Measurements from ENCODE around the gene YWHAQ.

The YWHAQ gene

GRCh38 chr2:9549420-9549819 lies 81.4 kb downstream of the YWHAQ start:
- DNase-seq = no peak

DNA sequence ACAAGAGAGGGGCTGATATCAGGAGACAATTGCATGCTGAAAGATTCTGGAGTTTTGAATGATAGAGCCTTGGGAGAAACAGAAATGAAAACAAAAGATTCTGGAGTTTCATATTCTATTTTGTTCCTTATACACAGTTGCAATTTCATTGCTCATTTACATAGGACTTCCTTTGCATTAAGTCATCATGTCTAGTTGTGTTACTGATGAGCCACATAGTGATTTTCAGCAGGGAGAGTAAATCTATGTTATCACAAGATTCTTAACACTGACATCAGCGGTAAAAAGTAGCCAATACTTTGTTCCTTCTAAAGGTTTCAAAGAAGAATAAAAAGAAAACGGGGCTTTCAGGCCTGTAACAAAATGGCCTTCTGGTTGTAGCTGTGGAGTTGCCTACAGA lies 82.3 kb downstream of the YWHAQ start:
- no peak for DNase-seq

GRCh38 chr2:9547262-9547991 lies 83.4 kb downstream of the YWHAQ start:
- no peak for DNase-seq

- DNase-seq = no peak
These were observed 85.3 kb downstream of the YWHAQ start for GRCh38 chr2:9545502-9545901.

GRCh38 chr2:9543557-9543956 lies 87.2 kb downstream of the YWHAQ start:
- no peak for DNase-seq

DNA sequence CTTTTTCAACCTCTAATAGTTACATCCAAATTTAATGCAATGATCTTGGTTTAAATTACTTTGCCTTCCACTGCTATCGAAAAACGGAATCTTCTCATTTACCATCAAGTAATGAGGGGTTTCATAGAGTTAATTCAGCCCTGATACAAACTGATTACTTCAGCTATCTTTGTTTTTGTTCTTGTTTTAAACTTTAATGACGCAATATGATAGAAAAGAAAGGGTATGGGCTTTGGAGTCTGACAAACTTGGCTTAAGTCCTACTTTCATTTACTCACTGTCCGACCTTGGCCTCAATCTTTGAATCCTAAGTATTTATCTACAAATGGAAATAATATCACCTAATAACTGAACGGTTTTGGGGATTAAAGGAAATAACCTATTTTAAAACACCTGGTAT lies 91.3 kb downstream of the YWHAQ start:
- no peak for DNase-seq

DNA sequence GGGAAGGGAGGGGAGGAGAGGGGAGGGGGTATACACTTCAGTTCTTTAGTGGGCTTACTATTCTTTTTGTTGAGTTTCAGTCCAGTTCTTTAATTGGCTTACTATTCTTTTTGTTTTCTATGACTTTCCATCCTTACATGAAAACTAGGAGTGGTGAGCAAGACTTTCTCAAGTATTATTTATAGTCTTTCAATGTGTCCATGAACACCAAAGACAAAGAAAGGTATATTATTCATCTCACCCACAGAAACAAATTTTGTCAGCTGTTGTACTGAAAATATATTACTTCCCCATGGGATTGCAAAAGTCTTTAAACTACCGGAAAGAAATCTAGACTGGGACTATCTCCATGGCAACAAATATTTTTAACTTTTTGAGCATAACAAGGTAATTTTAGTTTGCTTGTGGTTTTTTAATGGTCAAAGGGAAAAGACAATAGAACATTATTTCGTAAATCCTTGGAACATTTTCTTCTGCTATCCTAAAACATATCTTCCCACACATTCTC lies 92.7 kb downstream of the YWHAQ start:
- DNase-seq = no peak

DNA sequence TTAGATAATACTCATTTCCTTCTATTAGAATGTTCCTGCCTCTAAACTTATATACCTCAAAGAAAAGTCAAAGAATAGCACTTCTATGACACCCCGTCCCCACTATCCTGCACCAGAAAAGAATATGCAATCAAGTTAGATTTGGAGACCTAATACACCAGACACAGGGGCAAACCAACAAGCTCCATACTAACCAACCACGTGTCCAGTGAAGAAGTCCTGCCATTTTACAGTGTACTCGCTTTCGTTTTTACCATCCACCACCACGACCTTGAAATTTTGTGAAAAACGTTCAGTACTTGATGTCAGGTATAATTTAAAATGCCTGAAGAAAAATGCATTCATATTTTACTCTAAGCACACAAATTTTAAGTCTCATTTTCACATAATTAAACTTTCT lies 94.3 kb downstream of the YWHAQ start:
- DNase-seq = no peak

- no peak for DNase-seq
These were observed 95.6 kb downstream of the YWHAQ start for GRCh38 chr2:9535177-9535576.

Data from activated CD8-positive, alpha-beta memory T cell treated with anti-CD3 and anti-CD28 coated beads, Interleukin-2, amount 50 U/mL, for 48 hours (primary cell).